GM20431 (cell line): Measurements from ENCODE around the gene SWT1.
"Not testable (repeated sequence)": the region's sequence is repeated elsewhere in the genome, so short reads cannot be mapped to it uniquely, and the experiment has no call there.

ENCODE experiments used
- in situ Hi-C: fragments of 300-500 bp; cut with MseI, MboI; formaldehyde crosslinking; loops from one replicate; pipeline ENCODE4 v1.15.0; 2020; ENCODE audit warnings: low sequenced_read_pairs; ENCODE audit not compliant: unreplicated experiment

The SWT1 gene

DNA sequence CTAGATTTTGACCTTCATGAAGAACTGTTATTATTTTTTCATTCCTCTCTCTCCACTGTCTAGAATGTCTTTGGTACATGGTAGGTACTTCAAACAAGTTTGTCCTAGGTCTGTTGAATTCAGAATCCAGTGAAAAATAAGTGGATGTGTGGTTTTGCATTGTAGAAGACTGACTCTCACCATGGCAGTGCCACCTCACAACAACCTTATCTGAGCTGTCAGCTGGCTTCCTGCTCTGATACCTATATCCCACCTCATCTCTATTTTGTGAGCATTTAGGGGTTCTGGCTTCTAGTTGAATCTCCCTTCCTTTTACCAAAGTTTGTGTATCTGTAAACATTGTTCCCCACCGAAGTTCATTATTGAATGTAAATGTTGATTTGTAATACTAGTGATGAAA lies 9.1 kb downstream of the SWT1 start:
- in situ Hi-C loops: no loop called here

DNA sequence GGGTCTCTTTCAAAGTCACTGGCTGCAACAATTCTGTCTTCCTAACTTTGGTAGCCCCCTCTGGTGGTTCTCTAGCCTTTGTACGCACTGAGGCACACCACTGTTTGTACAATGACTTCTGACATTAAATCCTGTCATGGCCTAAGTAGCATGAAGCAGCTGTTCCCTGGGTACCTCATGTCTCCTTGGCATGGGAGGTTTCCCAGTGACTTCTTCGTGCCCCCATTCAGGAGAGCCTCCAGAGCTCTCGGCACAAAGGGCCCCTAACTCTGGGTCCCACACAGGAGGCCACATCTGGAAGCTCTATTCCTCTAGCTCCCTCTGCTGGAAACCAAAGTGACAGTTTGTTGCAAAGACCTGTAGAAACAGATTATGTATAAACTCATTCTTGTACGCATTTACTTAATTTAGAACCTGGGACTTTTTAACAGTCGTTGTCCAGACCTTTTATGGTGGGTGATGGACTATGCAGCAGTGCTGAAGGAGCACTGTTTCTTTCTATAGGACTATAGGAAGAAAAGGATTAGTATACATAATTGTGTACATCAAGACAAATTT lies 13.4 kb downstream of the SWT1 start:
- in situ Hi-C loops: no loop called here

DNA sequence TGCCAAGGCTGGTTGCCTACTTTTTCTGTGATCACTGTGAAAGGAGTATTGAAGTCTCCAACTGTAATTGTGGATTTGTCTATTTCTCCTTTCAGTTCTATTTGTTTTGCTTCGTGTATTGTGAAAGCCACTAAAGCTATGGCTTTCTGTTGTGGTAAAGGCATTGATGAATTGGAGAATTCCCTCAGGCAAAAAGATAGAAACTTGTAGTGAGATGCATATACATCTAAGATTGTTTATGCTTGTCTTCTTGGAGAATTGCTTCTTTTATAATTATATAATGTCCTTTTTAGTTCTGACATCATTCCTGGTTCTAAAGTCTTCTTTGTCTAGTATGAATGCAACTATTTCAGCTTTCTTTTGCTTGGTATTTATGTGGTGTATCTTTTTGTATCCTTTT lies 36.8 kb downstream of the SWT1 start:
- in situ Hi-C loops: no loop called here

DNA sequence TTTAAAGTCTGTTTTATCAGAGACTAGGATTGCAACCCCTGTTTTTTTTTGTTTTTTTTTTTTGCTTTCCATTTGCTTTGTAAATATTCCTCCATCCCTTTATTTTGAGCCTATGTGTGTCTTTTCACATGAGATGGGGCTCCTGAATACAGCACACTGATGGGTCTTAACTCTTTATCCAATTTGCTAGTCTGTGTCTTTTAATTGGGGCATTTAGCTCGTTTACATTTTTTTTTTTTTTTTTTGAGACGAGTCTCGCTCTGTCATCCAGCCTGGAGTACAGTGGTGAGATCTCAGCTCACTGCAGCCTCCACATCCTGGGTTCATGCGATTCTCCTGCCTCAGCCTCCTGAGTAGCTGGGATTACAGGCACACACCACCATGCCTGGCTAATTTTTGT lies 41.7 kb downstream of the SWT1 start:
- in situ Hi-C loops: not testable (repeated sequence)

DNA sequence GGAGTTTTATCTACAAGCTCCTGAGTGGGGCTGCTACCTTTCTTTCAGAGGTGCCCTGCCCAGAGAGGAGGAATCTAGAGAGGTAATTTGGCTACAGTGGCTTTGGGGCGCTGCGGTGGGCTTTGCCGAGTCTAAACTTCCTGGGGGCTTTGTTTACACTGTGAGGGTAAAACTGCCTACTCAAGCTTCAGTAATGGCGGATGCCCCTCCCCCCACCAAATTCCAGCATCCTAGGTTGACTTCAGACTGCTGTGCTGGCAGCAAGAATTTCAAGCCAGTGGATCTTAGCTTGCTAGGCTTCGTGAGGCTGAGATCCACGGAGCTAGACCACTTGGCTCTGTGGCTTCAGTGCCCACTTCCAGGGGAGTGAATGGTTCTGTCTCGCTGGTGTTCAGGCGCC lies 43.9 kb downstream of the SWT1 start:
- in situ Hi-C loops: no loop called here

DNA sequence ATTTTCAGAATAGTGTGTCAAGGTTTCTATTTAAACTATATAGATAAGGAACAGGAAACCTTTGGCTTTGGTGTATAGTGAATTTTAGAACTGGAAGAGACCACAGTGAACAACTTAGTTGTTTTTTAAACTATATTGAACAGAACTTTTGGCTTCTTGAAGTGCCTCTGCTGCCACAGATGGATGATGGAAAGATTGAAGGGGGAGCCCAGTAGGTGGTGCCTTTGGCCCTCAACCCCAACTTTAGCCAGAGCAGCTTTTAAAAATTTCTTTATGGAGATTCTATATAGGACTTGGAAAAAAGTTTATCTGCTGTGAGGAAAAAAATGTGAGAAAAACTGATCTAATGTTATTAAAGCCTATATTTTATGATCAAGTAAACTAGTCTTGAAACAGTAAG lies 50.2 kb downstream of the SWT1 start:
- in situ Hi-C loops: no loop called here

DNA sequence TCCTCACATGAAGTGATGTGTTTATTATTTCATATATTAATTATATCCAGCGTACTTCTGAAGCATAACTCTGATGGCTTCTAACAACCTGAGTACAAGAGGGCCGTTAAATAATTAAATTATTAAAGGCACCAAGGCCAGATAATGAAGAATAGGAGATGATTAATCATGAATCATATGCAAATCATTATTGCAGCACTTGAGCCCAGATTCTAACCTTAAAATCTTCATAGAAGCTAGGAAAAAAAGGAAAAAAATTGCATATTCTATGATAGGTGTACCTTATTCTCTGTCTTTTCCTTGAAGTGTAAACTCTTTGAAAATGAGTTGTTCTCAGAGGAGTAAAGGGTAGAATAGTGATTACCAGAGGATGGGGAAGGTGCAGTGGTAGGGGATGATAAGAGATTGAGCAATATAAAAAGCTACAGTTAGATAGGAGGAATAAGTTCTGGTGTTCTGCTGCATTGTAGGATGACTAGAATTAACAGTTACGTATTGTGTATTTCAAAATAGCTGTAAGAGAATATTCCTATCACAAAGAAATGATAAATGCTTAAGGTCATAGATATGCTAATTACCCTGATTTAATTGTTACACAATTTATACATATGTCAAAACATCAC lies 51.1 kb downstream of the SWT1 start:
- in situ Hi-C loops: no loop called here

DNA sequence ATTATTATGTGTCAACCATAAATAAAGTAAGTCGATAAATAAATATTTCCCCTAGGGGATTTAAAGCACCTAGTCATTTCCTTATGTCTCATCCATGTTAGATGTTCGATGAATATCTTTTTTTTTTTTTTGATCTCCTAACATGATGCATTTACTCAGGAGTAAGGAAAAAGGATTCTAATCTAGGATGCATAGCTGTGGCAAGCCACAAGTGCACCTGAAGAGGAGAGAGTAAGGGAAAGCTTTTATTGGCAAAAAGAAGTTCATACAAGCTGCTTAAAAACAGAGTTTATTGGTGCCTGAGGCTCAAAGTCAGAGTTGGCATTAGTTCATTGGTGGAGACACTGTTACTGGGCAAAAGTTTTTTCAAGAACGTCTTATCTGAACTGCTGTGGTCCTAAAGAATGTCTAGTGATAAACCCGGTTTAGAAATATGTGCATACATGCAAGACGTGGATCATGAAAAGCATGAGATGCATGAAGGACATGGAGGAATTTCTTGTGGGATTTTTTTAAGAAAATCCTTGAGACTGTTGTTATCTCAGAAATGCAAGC lies 51.7 kb downstream of the SWT1 start:
- in situ Hi-C loops: no loop called here

DNA sequence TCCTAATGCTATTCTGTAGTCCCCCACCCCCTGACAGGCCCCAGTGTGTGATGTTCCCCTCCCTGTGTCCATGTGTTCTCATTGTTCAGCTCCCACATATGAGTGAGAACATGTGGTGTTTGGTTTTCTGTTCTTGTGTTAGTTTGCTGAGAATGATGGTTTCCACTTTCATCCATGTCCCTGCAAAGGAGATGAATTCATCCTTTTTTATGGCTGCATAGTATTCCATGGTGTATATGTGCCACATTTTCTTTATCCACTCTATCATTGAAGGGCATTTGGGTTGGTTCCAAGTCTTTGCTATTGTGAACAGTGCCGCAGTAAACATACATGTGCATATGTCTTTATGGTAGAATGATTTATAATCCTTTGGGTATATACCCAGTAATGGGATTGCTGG lies 52.4 kb downstream of the SWT1 start:
- in situ Hi-C loops: not testable (repeated sequence)

DNA sequence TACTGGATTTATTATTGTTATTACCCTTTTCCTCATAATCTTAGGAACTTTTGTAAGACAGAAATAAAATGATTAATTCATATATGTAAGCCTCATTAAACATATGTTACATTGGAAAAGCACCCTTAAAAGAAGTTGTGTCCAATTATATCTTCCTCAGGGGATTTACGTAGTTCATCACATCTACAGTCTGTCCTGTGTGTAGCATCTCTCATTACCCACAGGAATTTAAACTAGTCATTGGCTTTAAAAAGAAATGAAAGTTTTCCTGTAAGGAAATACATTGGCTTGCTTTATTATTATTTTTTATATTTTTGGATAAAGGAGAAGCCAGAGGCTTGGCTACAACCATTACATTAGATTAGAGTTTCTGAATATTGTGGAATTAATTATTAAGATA lies 56.1 kb downstream of the SWT1 start:
- in situ Hi-C loops: no loop called here

DNA sequence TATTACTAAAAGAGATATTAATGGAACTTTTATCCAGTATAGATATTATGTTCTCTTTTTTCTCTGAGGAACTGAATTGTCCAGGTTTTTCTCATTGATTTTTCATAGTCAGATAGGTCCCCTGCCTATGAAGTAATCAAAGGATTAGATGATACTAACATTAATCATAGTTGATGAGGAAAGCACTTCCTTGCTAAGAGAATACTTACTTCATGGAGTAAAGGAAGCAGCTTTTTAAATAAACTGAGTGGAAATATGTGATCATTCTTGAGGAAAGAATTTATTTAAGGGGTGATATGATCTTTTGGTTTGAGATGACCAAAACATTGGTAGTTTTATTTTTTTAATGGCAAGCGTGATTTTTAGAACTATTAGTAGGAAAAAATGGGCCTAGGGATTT lies 58.9 kb downstream of the SWT1 start:
- in situ Hi-C loops: no loop called here

DNA sequence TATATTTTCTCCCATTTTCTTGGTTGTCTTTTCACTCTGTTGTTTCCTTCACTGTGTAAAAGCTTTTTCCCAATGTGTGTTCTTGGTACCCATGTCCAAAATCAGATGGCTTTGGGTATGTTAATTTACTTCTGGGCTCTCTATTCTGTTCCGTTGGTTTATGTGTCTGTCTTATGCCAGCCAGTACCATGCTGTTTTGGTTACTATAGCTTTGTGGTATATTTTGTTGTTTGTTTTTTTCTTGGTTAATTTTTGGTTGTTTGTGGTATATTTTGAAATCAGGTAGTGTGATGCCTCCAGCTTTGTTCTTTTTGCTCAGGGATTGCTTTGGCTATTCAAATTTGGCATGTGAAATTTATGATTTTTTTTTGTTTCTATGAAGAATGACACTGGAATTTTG lies 67.2 kb downstream of the SWT1 start:
- in situ Hi-C loops: no loop called here

DNA sequence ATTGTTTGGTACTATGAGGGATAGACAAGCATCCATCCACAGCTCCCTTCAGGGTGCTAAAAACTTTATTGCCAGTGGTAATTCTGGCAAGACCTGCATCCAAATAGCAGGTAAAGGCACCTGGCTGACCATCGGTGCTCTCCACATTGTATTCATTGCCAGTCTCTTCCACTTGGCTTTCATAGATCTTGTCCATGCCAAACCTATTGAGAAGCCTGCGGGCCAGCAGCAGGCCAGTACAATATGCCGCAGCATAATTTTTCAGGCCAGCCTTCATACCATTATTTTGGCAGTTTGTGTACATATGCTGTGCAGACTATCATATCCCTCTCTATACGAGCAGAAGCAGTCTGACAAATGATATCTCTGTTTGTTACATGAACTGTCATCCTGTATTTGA lies 70.2 kb downstream of the SWT1 start:
- in situ Hi-C loops: no loop called here

DNA sequence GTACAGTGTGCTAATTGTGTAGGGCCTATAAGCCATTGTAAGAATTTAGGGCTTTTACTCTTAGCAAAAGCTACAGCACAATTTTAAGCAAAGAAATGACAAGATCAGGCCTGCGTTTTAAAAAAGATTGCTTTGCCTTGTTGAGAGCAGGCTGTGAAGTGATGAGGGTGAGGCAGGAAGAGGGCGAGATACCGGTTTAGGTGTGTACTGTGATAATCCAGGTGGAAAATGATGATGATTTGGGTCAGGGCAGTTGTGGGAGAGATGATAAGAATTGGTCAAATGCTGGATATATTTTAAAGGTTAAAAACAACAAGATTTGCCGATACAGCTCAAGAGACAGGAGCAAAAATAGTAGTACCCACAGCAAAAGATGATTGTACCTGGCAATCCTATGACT lies 72.0 kb downstream of the SWT1 start:
- in situ Hi-C loops: no loop called here

DNA sequence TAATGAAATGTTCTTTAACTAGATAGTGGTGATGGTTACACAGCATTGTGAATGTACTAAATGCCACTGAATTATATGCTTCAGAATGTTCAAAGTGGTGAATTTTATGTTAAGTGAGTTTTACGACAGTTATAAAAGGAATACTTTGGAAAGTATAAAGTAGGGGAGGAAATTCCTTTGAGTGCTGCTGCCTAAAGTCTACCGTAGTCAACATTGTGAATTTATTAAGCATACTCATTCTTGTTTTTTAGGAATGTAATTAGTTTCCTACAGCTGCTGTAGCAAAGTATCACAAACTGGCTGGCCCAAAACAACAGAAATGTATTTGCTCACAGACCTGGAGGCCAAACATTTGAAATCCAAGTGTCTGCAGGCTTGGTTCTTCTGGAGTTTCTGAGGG lies 73.0 kb downstream of the SWT1 start:
- in situ Hi-C loops: no loop called here

DNA sequence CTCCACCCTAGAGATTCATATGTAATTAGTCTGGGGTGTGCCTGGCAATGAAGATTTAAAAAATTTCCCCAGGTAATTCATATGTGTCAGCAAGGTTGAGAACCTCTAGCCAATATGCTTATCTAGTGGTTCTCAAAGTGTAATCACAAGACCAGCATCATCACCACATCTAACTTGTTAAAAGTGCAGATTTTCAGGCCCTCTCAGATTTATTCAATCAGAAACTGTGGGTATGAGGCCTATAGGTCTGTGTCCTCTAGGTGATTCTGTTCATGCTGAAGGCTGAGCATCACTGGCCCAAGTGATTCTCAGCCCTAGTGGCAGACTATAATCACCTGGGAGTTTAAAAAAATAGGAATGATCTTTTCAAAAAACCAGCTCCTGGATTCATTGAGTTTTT lies 75.9 kb downstream of the SWT1 start:
- in situ Hi-C loops: no loop called here

DNA sequence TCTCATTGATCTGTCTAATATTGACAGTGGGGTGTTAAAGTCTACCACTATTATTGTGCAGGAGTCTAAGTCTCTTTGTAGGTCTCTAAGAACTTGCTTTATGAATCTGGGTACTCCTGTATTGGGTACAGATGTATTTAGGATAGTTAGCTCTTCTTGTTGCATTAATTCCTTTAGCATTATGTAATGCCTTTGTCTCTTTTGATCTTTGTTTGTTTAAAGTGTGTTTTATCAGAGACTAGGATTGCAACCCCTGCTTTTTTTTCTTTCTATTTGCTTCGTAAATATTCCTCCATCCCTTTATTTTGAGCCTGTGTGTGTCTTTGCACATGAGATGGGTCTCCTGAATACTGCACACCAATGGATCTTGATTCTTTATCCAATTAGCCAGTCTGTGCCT lies 77.2 kb downstream of the SWT1 start:
- in situ Hi-C loops: not testable (repeated sequence)

DNA sequence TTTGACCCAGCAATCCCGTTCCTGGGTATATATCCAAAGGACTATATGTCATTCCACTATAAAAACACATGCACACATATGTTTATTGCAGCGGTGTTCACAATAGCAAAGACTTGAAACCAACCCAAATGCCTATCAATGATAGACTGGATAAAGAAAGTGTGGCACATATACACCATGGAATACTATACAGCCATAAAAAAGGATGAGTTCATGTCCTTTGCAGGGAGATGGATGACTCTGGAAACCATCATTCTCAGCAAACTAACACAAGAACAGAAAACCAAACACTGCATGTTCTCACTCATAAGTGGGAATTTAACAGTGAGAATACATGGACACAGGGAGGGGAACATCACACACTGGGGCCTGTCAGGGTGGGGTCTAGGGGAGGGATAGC lies 80.2 kb downstream of the SWT1 start:
- in situ Hi-C loops: not testable (repeated sequence)

DNA sequence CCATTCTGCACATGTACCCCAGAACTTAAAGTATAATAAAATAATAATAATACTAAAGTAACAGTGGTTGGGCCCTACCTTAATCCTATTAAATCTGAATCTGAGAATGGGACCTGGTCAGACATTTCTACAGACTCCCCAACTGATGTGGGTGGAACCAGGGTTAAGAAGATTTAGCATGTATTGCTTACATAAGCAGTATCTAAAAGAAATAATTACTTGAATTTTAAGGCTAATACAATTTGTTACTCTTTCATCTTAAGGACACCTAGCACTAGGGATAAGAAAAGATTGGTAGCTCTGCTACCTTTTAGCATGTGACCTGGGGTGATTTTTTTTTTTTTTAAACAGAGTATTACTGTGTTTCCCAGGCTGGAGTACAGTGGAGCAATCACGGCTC lies 80.7 kb downstream of the SWT1 start:
- in situ Hi-C loops: no loop called here

DNA sequence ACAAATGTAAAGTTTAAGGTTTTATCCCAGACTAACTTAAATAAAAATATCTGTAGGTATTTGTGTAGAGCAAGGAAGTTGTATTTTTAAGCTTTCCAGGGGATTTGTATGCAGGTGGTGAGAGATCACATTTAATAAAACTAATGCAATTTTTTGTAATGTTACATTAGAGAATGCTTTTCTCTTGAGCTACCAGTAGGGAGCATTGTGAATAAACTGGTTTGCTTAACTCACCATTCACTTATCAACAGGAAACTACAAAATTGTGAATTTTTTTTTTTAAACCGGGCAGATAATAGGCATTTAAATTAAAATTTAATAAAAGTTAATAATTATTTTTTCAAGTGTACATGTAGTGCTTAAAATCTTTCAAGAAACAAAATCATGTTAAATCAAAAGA lies 81.5 kb downstream of the SWT1 start:
- in situ Hi-C loops: no loop called here

DNA sequence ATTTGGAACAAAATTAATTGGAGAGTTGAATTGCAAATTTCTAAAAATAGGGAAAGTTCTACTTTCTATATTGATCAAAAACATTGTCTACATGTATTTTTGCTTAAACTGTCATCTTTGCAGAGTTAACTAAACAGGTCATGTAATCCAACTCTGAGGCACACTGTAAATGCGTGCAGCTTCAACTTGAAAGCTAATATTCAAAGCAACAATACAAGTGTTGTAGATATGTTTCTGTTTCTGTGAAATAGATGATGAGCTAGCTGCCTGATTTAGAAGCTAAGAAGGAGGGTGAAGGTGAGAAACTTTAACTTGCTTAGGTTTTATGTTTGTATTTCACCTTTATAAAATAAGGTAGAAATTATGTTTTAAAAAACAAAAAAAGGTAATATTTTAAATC lies 82.9 kb downstream of the SWT1 start:
- in situ Hi-C loops: no loop called here

DNA sequence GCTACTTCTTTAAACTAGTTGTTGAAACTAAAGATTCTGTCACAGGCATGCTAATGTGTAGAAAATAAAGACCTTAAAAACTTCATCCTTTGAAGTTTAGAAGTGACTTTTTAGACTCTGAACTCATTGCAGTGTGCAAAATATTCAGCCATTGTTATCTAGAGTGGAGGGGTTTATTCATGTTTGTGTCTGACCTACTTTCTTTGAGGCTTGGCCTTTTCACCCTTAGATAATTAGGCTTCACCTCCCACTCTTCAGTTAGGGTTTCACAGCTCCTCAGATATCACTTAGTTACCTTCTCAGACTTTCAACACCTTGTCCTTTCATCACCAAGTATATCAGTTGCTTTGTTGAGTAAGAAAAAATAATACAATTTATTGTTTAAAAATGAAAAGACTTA lies 84.2 kb downstream of the SWT1 start:
- in situ Hi-C loops: no loop called here
